NCI-H2107 treated with DMSO at 0.1 percent for 48 hours (cell line): ENCODE data around the gene THAP3.
"Not testable (repeated sequence)": the region's sequence is repeated elsewhere in the genome, so short reads cannot be mapped to it uniquely, and the experiment has no call there.

Source experiments
- DNase-seq: peaks from one replicate; lab custom pipeline; 2025; ENCODE audit not compliant: unreplicated experiment; lab: John Stamatoyannopoulos, UW

The THAP3 gene

GRCh38 chr1:6590046-6590445, 34.6 kb upstream of the THAP3 start:
- no peak for DNase-seq

DNA sequence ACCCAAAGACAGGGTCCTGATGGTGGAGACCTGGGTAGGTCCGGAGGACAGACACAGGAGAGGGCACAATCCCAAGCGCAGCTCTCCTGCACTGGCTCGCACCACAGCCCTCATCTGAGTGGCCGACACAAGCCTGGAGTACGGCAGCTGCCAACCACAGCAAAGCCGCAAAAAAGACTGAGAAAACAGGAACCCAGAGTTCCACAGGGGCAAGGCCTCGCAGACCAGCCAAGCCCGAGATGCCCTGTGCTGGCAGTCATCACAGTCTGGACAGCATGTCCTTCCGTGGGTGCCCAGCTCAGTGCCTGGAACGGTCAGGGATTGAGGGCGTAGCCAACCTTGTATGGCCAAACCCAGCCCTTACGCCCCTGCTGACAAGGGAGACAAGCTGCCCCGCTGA, 33.4 kb upstream of the THAP3 start:
- DNase-seq, result no peak

DNA sequence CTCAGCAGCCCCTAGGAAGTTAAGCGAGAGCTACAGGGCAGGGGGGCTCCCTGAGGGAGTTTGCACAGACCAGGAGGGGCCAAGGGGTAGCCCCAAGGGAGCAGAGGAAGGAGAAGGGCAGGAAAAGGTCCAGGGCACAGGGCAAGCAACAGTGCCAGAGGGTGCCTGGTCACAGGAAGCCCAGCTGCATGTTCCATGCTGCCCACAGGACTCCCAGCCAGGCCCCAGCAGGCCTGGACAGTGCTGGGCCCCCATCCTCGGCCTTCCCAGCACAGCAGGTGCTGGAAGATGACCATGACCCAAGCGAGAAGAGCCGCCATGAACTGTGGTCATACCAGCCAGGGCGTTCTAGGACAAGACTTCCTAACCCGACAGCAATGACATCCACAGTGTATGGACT, 33.0 kb upstream of the THAP3 start:
- no peak for DNase-seq

- DNase-seq, result no peak
These were observed 32.2 kb upstream of the THAP3 start for GRCh38 chr1:6592441-6592840.

GRCh38 chr1:6592865-6593593, 31.6 kb upstream of the THAP3 start:
- DNase-seq, result no peak

GRCh38 chr1:6593810-6594209, 30.9 kb upstream of the THAP3 start:
- no peak for DNase-seq

DNA sequence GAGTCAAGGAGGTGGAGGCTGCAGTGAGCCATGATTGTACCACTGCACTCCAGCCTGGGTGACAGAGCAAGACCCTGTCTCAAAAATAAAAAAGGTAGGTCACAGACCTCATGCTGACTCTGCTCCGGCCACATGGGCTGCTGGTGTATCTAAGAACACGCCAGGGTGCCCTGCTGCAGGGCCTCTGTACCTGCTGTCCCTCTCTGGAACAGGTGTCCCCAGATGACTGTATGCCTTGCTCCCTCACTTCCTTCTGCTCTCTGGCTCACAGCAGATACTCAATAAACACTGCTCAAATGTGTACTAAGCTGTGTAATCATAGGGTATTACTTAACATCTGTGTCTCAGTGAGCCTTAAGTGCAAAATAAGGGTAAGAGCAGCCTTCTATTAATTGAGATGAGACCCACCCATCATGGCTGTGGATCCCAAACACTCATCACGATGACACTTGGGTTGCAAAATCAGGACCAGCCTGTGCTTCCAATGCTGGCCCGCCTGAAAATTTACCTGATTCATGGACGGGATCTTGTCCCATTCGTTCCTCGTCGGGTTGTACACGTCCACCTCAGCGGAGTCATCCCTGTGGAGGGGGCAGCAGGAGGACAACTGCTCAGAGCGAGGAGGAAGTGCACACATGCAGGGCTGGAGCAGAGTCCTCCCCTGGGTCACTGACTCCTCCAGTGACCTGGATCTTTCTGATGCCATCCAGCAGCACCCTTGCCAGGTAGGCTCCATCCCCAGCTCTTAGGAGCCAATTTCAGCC, 29.5 kb upstream of the THAP3 start:
- no peak for DNase-seq

- DNase-seq, result no peak
These were observed 28.3 kb upstream of the THAP3 start for GRCh38 chr1:6596351-6596750.

- DNase-seq, result no peak
These were observed 27.5 kb upstream of the THAP3 start for GRCh38 chr1:6596886-6597776.

DNA sequence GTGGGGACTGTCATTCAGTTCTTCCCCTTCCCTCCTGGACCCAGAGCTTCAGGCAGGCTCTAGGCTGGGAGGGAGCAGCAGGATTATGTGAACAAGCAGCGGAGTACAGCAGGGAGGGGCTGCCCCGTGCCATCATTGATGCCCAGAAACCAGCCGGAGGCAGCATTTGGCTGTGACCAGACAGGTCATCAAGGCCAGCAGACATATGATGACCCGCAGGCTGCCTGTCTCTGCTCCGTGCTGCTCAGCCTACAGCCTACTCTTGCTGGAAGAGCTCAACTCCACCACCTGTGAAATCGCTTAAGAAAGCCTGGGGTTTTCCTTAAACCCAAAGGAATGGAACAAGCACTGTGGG, 26.9 kb upstream of the THAP3 start:
- DNase-seq, result no peak

DNA sequence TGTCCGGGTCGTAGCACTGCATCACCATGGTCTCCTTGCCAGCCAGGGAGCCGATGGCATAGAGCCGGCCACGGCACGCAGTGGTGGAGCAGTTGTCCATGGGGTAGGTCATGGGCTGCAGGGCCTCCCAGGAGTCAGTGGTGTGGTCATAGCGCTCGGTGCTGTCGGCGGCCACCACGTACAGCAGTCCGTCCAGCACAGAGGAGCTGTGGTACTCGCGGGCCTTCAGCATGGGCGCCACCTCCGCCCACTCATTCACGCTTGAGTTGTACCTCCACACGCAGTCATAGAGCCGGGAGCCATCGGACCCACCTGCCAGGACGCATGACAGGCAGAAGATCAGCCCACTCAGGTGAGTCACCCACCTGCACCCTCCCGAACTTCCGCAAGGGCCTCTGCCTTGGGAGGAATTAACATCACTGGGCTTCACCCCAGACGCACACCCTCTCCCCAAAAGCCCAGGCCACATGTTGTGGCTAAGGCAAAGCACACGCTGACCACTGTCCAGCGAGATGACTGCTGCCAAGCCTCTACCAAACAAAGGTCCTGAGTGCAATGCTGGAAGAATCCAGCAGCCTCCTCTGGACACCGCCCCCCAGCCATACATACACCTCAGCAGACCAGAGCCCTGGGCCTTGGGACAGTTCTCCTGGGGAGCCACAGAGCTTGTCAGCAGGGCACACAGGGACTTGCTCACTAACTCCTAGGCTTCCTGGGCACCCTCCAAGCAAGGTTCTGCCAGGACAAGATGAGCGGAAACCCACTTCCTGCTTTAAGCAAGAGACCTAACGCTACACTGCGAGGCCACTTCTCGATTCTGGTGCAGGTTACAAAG, 25.3 kb upstream of the THAP3 start:
- no peak for DNase-seq

- not testable (repeated sequence) for DNase-seq
These were observed 24.7 kb upstream of the THAP3 start for GRCh38 chr1:6599991-6600390.

GRCh38 chr1:6600410-6601048, 24.1 kb upstream of the THAP3 start:
- DNase-seq, result no peak

DNA sequence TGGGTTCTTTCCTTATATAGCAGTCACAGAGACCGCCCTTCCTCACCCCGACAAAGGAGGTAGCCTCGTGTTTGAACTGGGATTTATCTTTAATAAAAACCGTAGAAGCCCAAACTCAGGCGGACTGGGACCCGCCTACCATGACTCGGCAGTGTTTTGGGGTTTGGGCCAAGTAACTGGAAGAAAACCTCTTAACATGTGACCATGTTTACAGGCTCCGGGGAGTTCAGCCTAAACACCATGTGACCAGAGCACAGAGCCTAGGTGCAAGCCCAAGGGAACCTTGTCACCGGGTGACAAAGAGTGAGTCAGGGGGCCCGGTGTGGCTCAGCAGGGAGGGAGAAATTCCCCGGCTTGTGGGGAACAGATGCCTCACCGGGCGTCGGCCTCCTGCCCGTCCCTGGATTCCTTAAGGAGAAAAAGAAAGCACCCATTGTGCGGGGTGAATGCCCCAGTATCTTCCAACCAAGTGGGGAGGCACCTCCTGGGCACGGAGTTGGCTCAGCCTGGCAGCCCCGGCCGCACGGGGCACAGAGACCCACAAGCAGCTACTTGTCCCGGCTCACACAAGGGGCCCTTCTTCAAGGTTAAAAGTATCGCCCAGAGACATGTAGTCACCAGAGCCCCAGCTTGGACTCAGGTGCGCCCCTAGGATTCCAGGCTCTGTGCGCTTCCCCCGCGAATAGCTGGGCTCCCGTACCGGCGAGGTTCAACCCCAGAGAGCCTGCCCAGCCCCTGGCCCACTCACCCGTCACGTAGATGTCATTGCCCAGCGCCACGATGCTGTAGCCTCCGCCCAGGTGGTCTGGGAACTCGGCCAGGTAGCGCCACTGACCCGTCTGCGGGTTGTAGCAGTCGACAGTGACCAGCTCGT, 23.4 kb upstream of the THAP3 start:
- DNase-seq, result no peak

DNA sequence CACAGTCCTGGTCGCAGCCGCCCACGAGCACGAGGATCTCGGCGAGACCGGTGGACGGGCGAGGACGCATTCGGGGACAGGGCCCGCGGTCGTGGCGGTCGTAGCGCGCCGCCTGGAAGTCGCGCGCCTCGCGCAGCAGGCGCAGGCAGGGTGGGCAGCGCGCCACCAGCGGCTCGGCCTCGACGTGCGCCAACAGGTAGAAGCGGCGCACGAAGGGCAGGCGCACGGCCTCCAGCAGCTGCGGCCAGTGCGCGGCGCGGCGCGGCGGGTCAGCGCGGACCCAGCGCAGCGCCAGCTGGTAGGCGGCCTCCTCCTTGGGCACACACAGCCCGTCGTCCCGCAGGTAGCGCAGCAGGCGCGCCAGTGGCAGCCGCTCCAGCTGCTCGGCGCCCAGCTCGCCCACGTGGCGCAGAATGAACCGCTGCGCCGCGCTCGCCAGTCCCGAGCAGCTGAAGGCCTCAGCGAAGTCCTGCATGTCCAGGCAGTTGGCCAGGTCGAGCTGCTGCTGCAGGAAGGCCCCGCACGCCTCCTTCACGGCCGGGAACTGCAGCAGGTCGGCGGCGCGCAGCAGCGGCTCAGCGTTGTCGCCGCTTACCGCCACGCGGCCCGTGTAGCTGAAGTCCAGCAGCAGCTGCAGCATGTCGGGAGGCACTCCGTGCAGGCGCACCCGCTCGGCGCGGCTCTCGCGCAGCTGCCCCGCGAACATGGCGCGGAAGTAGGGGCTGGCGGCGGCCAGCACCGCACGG, 22.6 kb upstream of the THAP3 start:
- no peak for DNase-seq

- DNase-seq, result no peak
These were observed 21.9 kb upstream of the THAP3 start, which contains the start of gene KLHL21 for GRCh38 chr1:6602669-6603237. TSS of gene KLHL21 (minus strand) at chr1:6602869. CDS start at chr1:6602817, 52 bp downstream.

DNA sequence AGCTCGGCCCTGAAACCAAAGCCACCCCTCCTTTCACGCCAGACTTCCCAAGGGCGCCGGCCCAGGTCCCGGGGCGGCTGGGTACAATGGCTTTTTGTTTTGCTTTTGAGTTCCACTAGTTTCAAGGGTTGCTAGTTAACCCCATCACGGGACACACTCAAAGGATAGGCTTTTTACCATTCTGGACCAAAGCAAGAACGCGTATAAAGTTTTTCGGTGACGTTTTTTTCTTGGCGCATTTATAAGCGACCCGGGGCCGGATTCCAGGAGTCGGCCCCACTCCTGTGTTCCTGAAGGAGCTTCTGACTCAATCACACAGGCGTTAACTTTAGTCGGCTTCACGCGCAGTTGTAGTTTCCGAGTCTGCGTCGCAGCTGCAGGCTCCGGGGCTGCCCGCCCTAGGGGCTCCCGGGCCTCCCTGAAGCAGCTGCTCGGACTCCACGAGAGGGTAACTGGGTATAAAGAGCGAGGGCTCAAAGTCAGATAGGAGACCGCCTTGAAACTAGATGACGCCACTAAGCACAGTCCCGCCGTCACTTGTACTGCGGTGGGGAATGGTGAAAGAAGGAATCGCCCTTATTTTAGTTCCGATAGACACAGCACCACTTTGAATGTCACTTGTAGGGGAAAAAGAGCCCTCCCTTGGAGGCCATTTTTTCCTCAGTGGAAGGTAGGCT, 21.3 kb upstream of the THAP3 start:
- DNase-seq, result no peak
